ENCODE results near the gene PBX4.

The PBX4 gene

DNA sequence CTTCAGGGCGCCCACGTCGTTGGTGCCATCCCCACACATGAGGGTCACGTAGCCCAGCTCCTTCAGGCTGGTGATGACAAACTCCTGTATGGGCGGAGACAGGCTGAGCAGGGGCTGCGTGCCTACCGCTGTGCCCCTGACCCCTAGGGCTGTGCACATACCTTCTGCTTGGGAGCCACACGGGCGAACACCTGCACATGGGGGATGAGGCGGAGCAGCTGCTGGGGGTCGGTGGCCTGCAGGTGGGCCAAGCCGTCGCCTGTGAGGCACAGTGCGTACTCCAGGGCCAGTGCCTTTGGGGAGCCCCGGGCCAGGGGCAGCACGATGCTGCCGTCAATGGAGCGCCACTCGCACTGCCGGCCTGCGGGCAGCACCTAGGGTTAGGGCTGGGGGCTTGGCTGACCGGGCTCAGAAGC lies 31.1 kb upstream of the PBX4 start:
- no peak for DNase-seq (ENCODE audit: low read depth in 2 of 2)

- DNase-seq (ENCODE audit: low read depth in 2 of 2) = no peak
These were observed 30.7 kb upstream of the PBX4 start for GRCh38 chr19:19649155-19649554.

DNA sequence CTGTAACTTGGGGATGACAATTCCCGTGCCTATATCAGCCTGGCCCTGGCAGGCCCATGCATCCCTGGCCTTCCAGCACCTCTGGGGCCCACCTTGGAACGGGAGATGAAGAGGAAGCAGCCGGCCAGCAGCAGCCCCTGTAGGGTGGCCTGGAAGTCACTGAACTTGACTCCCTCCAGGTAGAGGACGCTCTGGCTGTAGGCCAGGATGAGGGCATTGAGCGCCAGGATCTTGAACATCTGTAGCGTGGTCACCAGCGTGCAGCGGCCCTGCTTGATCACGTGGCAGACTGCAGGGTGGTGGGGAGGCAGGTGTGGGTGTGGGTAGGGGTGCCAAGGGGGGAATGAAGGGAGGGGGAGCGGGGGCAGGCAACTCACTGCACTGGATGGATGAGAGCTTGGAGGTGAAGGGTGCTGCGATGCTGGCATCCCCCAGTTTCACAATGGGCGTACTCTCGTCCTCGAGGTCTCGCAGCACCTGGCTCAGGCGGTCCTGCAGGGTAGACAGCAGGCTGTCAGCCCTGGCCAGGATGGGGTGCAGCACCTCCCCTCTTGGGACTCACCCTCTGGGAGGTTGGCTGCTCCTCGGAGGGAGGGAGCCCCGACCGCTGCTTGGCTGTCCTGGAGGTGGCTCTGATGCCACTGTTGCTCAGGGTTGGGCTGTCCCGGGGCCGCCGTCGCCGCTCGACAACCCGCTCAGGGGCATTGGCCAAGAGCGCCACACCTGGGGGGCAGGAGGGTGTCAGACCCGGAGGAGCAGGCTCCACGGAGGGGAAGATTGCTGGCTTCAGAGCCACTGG lies 28.7 kb upstream of the PBX4 start:
- DNase-seq (ENCODE audit: low read depth in 2 of 2) = no peak

- no peak for DNase-seq (ENCODE audit: low read depth in 2 of 2)
These were observed 26.9 kb upstream of the PBX4 start for GRCh38 chr19:19645233-19645870.

GRCh38 chr19:19644054-19644388 lies 25.5 kb upstream of the PBX4 start:
- no peak for DNase-seq (ENCODE audit: low read depth in 2 of 2)

DNA sequence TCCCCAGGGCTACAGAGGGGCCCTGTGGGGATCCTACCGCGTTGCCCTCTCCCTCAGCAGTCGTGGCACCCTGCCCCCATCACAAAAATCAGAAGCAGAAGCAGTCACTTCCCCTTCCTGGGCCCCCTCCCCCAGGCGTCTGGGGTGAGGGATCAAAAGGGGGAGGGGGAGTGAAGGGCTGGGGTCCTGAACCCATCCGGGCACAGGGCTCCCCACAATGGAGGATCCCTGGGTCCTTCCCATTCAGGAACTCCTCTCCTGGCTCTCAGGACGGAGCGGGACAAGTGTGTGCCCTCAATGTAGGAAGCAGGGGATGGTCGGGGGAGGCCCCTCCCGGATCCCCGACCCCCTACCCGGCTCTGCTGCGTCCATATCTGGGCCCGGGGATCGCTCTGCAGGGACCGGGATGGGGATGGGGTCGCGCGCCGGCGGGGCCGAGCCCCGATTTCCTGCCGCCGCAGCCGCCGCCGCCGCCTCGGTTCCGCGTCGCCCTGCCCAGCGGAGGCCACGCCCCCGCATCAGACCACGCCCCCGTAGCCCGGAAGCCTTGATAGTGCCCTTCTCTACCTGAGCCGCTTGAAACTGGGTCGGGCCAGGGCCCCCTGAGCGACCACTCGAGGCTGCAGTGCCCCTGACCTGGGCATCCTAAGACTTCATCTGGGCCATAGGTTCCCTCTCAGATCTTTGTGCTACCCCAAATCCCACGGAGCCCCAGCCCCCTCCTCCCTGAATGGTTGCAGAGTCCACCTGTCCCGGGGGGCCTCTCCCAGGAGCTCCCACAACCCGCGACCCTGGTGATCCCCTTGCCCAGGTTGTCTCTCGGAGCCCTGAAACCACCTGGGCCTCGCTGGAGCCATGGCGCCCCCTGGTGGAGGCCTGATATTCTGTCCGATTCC lies 24.9 kb upstream of the PBX4 start, which contains the start of gene GMIP:
Gene GMIP, minus strand, starts transcription at position 500 of the 896 bp plus-strand sequence. Its CDS starts 128 bp downstream, at position 372.
- DNase-seq (ENCODE audit: low read depth in 2 of 2) = peak; percentile 75 to 79

GRCh38 chr19:19642506-19643157 lies 24.1 kb upstream of the PBX4 start:
- peak; percentile 44 to 50 for DNase-seq (ENCODE audit: low read depth in 2 of 2)

DNA sequence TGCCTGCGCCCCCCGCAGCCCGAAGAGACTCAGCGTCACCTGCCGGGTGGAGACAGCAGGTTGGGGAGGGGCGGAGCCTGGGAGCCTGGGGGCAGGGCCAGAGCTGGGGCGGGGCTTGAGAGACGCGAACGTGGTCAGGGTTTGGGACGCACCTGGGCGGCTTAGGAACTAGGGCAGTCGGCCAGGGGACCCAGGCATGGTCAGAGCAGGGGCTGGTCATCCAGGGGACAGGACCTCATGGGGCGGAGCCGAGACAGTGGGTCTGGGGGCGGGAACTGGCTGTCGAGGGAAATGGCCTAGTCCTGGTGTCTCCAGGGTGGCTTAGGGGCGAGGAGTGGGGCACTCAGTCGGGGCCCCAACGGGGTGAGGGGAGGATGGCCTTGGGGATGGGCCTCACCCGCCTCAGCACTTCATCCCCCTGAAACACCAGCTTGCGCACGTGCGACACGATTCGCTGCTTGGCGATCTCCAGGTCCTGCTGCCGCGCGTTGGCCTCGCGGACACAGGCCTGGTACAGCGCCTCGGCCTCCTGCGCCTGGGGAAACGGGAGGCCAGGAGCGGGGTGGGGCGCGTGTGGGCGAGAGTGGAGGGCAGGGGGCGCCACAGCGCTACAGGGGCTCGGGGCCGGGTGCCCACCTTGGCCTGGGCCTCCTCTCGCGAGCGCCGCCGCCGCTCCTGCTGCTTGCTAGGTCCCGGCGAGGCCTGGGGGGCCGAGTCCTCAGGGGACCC lies 19.2 kb upstream of the PBX4 start:
- no peak for DNase-seq (ENCODE audit: low read depth in 2 of 2)

- no peak for DNase-seq (ENCODE audit: low read depth in 2 of 2)
These were observed 18.7 kb upstream of the PBX4 start for GRCh38 chr19:19637186-19637522.

GRCh38 chr19:19636573-19637185 lies 18.2 kb upstream of the PBX4 start:
- DNase-seq (ENCODE audit: low read depth in 2 of 2) = no peak

DNA sequence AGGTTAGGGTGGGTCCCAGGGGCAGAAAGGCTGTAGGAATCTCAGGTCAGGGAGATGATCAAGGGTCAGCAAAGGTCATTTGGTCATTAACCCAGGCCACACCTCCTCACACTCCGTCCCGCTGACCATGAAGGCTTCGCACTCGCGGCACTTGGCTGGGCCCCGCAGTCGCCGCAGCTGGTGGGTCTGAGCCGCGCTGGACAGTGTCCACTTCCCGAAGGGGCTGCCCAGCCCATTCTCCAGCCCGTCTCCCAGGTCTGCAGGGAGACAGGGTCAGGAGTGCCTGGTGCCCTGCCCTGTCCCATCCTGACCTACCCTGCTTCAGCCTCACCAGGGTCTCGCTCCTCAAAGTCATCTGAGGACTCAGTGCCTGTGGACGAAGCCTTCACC lies 16.8 kb upstream of the PBX4 start:
- no peak for DNase-seq (ENCODE audit: low read depth in 2 of 2)

- DNase-seq (ENCODE audit: low read depth in 2 of 2) = no peak
These were observed 16.2 kb upstream of the PBX4 start for GRCh38 chr19:19634516-19635312.

GRCh38 chr19:19633711-19634515 lies 15.4 kb upstream of the PBX4 start:
- no peak for DNase-seq (ENCODE audit: low read depth in 2 of 2)

- no peak for DNase-seq (ENCODE audit: low read depth in 2 of 2)
These were observed 14.2 kb upstream of the PBX4 start for GRCh38 chr19:19632661-19633060.

GRCh38 chr19:19631346-19631745 lies 12.9 kb upstream of the PBX4 start:
- no peak for DNase-seq (ENCODE audit: low read depth in 2 of 2)

DNA sequence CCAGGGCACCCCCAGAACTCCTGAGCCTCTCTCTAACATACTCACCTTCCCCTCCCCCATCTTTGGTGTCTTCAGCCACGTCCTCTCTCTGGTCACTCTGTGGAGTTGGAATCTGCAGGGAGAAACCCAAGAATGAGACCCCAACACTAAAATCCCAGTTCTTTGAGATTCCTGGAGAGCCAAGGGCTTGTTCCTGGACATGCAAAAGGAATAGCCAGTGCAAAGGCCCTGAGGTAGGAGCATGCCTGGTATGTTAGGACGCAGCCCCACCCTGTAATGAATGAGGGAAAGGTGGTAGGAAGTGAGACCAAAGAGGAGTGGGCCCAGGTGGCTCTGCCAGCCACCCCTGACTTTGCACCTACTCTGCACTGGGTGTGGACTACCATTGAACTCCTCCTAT lies 11.9 kb upstream of the PBX4 start:
- no peak for DNase-seq (ENCODE audit: low read depth in 2 of 2)

GRCh38 chr19:19630062-19630414 lies 11.6 kb upstream of the PBX4 start:
- no peak for DNase-seq (ENCODE audit: low read depth in 2 of 2)

- DNase-seq (ENCODE audit: low read depth in 2 of 2) = peak in 1 of 2 donors; percentile 35
These were observed 10.1 kb upstream of the PBX4 start for GRCh38 chr19:19628501-19629134.
